GM18511 (cell line): ENCODE data around the gene OR5AN1.

Source experiments
- ATAC-seq: cut with Tn5 transposase; IDR thresholded peaks from one replicate; pipeline ENCODE4 v1.9.1; 2021; ENCODE audit warnings: mild to moderate bottlenecking, moderate library complexity; ENCODE audit not compliant: unreplicated experiment

OR5AN1 gene

GRCh38 chr11:59418156-59418555 lies 59.5 kb downstream of the OR5AN1 start:
- ATAC-seq = no peak
